Stimulated activated CD4-positive, alpha-beta T cell treated with anti-CD3 and anti-CD28 coated beads, TNF-alpha, amount 100 ng/mL, for 24 hours (primary cell): Measurements from ENCODE around the gene LOC128125822.
A peak's percentile ranks its signal among the peaks of the same experiment; 100 is the strongest.
"Not testable (repeated sequence)": the region's sequence is repeated elsewhere in the genome, so short reads cannot be mapped to it uniquely, and the experiment has no call there.

Experiments used
- DNase-seq, 3 experiments: peaks; one replicate each; pipeline ENCODE4 v3.0.0-alpha.2; 2020; ENCODE audit warnings: low read depth in 3 of 3

LOC128125822 gene

GRCh38 chr6:63582579-63583231 is 10.4 kb downstream of the LOC128125822 start:
- no peak for DNase-seq

DNA sequence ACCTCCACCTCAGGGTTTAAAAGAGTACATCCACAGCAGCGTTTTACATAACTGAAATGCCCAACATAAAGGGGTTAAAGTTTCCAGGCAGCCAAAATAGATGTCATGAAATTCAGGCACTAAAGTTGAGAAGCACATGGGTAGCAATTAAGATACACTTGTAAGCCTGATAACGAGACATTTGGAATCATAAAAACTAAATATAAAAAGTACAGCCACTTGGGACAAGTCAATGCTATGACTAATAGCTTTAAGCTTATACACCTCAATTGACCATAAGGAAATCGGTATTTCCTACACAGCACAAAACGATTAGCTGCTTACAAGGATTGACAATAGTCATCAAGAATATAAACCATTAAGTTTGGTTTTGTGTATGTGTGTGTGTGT is 11.8 kb downstream of the LOC128125822 start:
- DNase-seq = no peak

DNA sequence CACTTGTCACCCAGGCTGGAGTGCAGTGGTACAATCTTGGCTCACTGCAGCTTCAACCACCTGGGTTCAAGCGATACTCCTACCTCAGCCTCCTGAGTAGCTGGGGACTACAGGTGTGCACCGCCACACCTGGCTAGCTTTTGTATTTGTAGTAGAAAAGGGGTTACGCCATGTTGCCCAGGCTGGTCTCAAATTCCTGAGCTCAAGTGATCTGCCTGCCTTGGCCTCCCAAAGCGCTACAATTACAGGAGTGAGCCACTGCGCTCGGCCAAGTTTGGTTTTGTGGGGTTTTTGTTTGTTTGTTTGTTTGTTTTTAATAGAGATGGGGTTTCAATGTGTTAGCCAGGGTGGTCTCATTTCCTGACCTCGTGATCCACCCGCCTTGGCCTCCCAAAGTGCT is 12.3 kb downstream of the LOC128125822 start:
- no peak for DNase-seq

DNA sequence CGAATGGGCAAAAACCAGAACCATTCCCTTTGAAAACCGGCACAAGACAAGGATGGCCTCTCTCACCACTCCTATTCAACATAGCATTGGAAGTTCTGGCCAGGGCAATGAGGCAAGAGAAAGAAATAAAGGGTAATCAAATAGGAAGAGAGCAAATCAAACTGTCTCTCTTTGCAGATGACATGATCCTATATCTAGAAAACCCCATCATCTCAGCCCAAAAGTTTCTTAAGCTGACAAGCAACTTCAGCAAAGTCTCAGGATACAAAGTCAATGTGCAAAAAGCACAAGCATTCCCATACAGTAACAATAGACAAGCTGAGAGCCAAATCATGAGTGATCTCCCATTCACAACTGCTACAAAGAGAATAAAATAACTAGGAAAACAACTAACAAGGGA is 13.4 kb downstream of the LOC128125822 start:
- not testable (repeated sequence) for DNase-seq

DNA sequence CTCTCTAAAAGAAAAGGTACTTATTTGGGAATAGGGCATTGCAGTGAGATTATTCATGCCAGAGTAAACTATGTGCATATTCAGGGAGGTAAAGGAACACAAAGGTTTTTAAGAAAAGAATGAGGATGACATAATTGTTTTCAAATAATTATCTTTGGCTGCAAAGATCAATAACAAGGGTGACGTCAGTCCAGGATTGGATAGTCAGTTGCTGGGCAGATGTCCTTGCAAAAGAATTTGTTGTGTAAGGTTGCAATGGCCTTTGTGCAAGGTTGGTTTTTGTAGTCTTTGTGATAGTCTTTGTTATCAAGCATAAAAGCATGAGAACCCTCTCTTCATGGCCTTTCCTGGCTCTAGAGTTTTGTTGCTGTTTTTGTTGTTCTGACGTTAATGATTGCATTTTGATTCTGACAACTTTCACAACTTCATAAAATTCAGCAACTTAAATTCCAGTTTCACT is 17.7 kb downstream of the LOC128125822 start:
- no peak for DNase-seq

- DNase-seq = no peak
These were observed 20.6 kb downstream of the LOC128125822 start for GRCh38 chr6:63592886-63593285.

DNA sequence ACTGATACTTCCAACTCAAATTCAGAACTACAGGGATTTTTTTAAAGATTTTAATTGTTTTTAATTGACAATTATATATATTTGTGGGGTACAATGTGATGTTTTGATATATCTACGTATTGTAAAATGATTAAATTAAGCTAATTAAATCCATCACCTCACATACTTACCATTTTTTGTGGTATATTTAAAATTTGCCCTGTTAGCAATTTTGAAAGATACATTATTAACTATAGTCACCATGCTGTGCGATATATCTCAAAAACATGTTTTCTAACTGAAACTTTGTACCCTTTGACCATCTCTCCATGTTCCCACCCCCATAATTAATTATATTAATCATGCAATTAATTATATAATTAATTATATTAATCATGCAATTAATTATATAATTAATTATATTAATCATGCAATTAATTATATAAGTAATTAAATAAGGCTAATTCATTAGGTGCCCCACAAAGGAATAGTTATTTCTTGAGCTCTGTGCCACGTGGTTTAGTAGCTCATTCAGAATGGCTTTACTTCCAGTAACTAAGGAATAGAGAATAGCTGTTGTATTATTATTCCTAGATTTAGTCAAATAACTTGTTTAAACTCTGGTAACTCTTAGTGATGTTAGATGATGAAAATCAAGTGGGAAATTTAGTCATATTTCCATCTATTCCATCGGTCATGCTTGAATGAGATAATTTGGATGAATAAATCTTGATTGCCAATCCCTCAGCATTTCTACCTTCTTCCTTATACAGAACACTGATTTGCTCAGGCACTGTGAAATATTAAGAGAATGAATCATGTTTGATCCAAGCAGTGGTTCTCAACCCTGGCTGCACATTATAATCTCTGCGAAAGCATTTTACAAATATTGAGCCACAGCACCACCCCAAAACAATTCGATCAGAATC is 25.1 kb downstream of the LOC128125822 start:
- DNase-seq = no peak

DNA sequence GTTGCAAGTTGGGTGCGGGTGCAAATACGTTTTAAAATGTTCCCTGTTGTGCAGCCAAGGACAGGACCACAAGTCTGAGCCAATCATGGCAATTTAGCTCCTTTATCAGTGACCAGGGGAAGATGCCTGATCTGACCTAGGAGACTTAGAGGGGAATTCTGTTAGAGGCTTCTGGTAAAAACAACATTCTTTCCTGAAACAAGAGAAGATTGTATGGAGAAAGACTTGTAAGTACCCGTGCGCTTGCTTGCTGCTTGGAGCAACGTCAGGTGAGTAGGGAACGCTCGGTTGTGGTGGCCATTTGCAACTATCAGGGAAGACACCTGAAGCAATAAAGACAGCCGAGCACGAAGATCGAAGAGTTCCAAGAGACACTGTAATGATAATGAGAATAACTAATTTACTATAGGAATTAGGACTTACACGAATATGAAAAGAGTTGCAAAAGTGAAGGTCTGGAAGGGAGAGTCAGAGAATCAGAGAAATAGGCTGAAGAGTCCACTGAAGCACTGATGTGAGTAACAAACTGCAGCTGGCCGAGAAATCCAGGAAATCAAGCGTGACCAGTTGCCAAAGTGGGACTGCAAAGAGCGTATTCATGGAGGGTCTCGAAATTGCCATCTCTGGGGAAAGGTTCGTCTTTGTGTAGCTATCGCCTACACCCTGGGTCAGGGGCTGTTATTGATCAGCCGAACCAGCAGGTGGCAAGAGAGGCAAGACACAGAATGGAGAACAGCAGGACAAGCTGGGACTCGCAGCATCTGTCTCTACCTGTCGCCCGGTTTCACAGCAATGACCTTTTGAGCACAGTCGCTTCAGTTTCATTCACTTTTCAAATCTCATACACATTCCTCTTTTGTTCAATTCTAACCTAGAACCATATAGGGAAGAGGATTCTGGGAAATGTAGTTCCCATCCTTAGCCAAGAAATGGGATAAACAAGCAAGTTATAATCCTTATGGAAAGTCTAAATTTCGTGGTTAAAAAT is 26.1 kb downstream of the LOC128125822 start:
- DNase-seq = peak; percentile 32 to 68 (median 53)

- no peak for DNase-seq
These were observed 27.0 kb downstream of the LOC128125822 start for GRCh38 chr6:63599243-63599642.

DNA sequence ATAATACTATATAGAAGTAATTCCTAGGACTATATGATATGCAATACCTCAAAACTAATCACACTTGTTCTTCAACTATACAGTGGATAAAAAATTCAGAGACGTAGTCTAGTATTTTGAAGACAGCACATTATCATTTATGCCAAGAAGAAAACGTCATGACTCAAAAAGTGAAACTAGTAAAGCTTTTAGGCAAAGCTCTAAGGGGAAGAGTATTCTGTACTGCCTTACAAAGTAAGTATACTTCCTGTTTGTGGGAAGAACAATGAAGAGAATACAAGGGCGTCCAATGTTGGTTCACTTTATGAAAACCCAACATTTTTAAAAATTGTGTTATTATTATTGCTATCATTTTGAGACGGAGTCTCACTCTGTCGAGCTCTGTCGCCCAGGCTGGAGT is 27.9 kb downstream of the LOC128125822 start:
- no peak for DNase-seq

GRCh38 chr6:63609231-63609630 is 37.0 kb downstream of the LOC128125822 start:
- no peak for DNase-seq

GRCh38 chr6:63610944-63611343 is 38.7 kb downstream of the LOC128125822 start:
- no peak for DNase-seq

DNA sequence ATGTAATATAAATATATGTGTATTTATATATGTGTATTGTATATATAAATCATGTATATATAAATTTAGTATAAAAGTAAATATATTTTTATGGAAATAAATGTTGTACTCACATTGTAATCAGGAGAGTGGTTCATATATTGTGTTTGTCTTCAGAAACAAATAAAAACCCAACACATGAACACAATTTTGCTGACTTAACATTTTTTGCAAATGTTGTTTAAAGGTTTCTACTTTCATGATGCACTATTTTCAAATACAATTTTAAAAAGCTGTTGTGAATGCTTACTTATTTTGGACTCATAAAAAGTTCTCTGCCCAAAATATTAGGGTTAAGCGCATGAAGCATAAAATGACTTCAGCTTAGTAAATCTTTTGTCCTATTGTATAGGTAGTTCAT is 39.3 kb downstream of the LOC128125822 start:
- no peak for DNase-seq

GRCh38 chr6:63615590-63615989 is 43.3 kb downstream of the LOC128125822 start:
- DNase-seq = no peak
